ENCODE results near the gene CCDC12. TPM values are rescaled to one million over a fixed set of nuclear protein-coding genes. Genes with fewer than 3 reads are reported as not detected.

Gene CCDC12
- total and polyA plus RNA-seq, 2 experiments from 2014 or later: 17.4 to 43.8 TPM

DNA sequence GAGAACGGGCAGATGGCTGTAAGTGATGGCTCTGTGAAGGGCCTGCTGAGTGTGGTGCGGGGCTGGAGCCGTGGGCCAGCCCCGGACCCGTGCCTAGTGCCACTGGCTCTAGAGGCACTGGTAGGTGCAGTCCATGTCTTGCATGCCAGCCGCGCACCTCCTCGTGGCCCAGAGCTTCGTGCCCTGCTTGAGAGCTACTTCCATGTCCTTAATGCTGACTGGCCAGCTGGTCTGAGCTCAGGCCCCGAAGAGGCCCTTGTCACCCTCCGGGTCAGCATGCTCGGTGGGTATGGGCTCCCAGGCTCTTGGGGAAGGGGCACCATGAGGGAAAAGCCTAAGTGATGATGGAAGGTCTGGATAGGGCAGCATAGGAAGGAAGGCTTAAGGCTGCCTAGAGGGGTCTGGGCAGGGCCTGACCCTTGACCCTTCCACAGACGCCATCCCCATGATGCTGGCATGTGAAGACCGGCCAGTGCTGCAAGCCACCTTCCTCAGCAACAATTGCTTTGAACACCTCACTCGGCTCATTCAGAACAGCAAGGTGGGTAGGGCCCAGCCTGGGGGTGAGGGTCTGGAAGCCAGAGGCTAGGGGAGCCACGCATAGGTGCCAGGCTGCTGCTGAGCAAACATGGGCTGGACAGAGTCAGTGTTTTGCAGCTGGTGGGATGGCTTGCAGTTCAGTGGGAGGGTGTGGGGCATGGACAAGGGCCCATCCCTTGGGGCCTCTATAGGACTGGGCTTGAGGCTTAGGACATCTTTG is 15.0 kb upstream of the CCDC12 start:
- H3K36me3 ChIP-seq (ENCODE audit: low read depth): no peaks in the 10 kb centered on the region
- WGBS, 2 experiments (ENCODE audit: low coverage in 1 of 2, low lambda C conversion rate in 2 of 2, missing lambda C conversion rate in 2 of 2): 83 to 88% methylated on average over 15 to 16 of the region's 16 CpGs
- H3K4me2 ChIP-seq (ENCODE audit: unreplicated experiment): no peak overlapping the region
- no peaks in the 10 kb centered on the region for H3K79me2 ChIP-seq (ENCODE audit: insufficient read depth)
- H3K9me2 ChIP-seq (ENCODE audit: insufficient read depth): no peaks in the 10 kb centered on the region
- H2AFZ ChIP-seq: no peak overlapping the region
- no peaks in the 10 kb centered on the region for H3K27me3 ChIP-seq (replicated peaks; ENCODE audit: insufficient read depth)
- no peak overlapping the region for H3K27ac ChIP-seq
- in situ Hi-C loops (cut with MboI): no loop called here
- H3K9ac ChIP-seq: no peak overlapping the region
- TF ChIP-seq EZH2phosphoT487 (IDR thresholded peaks at IDR 0.05; ENCODE audit: insufficient read depth, low read depth) (no peak), EZH2 (IDR thresholded peaks at IDR 0.05; ENCODE audit: insufficient read depth, poor library complexity, severe bottlenecking) (no peak)
- H3K4me1 ChIP-seq (ENCODE audit: insufficient read depth): no peaks in the 10 kb centered on the region
- H3K9me3 ChIP-seq (ENCODE audit: low read depth): no peaks in the 10 kb centered on the region
- H3F3A ChIP-seq (ENCODE audit: insufficient read depth): no peaks in the 10 kb centered on the region
- DNase-seq: no peak
- no peaks in the 10 kb centered on the region for H4K20me1 ChIP-seq (ENCODE audit: insufficient read depth)
- H3K4me3 ChIP-seq: no peak overlapping the region

DNA sequence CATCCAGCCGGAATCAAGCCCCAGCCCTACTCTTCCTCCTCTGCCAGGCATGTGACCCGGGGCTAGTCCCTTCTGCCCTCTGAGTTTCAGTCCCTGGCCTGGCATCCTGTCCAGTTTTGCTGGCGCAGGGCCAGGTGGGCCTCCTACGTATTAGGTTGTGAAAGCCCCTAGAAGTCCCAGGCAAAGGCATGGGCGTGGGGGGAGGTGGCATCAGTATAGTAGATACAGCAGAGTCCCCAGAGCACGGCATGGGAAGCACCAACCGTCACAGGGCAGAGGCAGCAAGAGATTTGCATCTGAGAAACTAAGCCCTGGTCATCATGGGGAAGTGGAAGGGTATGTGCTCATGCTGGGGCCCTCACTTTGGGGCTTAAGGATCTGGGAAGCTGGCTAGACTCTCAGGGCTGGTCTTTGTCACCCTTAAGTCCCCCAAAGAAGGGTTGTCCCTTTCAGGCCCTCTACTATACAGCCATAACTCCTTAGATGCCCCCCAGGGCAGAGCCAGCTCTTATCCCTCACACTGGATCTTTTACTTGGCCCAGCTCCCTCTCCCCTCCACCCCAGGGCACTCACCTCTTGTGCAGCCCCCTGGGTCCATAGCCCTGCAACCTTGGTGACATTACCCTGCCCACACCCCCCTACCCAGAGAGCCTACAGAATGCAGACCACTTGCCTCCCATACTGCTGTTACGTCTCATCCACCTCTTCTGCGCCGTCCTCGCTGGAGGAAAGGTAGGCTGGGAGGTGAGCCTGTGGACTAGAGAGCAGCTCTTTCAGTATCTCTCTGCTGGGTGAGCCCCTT is 14.2 kb upstream of the CCDC12 start:
- TF ChIP-seq EZH2phosphoT487 (IDR thresholded peaks at IDR 0.05; ENCODE audit: insufficient read depth, low read depth) (no peak), EZH2 (IDR thresholded peaks at IDR 0.05; ENCODE audit: insufficient read depth, poor library complexity, severe bottlenecking) (no peak)
- no peak for DNase-seq
- Histone ChIP-seq H4K20me1 (ENCODE audit: insufficient read depth) (no peaks in the 10 kb centered on the region), H3K4me2 (ENCODE audit: unreplicated experiment) (no peak overlapping the region), H3F3A (ENCODE audit: insufficient read depth) (no peaks in the 10 kb centered on the region), H3K9me3 (ENCODE audit: low read depth) (no peaks in the 10 kb centered on the region), H3K9me2 (ENCODE audit: insufficient read depth) (no peaks in the 10 kb centered on the region), H3K79me2 (ENCODE audit: insufficient read depth) (no peaks in the 10 kb centered on the region), H2AFZ (no peak overlapping the region), H3K27me3 (replicated peaks; ENCODE audit: insufficient read depth) (no peaks in the 10 kb centered on the region), H3K27ac (no peak overlapping the region), H3K9ac (no peak overlapping the region), H3K36me3 (ENCODE audit: low read depth) (no peaks in the 10 kb centered on the region), H3K4me3 (no peak overlapping the region), H3K4me1 (ENCODE audit: insufficient read depth) (no peaks in the 10 kb centered on the region)
- in situ Hi-C loops (cut with MboI): no loop called here
- WGBS, 2 experiments (ENCODE audit: low coverage in 1 of 2, low lambda C conversion rate in 2 of 2, missing lambda C conversion rate in 2 of 2): 82 to 83% methylated on average over 11 of the region's 11 CpGs

DNA sequence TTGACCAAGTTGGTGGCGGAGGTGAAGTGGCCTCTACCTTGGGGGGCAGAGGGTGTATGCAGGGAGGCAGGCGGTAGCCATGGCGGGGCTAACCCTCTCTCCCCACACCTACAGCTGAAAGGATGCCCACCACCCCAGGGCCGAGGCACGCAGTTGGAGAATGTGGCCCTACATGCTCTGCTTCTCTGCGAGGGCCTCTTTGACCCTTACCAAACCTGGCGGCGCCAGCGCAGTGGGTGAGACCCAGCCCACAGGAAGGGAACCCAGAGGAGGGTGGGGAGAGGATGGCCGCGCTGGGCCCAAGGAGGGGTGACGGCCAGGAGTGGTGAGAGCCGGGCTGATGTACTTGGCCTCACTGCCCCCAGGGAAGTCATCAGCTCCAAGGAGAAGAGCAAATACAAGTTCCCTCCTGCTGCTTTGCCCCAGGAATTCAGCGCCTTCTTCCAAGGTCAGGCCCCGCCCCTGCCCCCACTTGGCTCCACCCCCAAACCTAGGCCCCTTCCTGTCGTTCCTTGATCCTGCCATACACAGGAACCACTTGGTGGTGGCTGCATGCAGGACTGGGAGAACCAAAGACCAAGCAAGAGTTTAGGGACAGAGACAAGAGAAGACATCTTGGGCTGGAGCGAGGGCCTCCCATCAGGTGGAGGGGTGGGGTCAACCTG is 12.7 kb upstream of the CCDC12 start:
- H3F3A ChIP-seq (ENCODE audit: insufficient read depth): no peaks in the 10 kb centered on the region
- H3K4me2 ChIP-seq (ENCODE audit: unreplicated experiment): no peak overlapping the region
- H2AFZ ChIP-seq: no peak overlapping the region
- H3K9me3 ChIP-seq (ENCODE audit: low read depth): no peaks in the 10 kb centered on the region
- H3K4me3 ChIP-seq: no peak overlapping the region
- no peak overlapping the region for H3K27ac ChIP-seq
- WGBS, 2 experiments (ENCODE audit: low coverage in 1 of 2, low lambda C conversion rate in 2 of 2, missing lambda C conversion rate in 2 of 2): 89 to 90% methylated on average over 17 of the region's 17 CpGs
- in situ Hi-C loops (cut with MboI): no loop called here
- no peaks in the 10 kb centered on the region for H3K4me1 ChIP-seq (ENCODE audit: insufficient read depth)
- no peak overlapping the region for H3K9ac ChIP-seq
- DNase-seq: no peak
- H3K36me3 ChIP-seq (ENCODE audit: low read depth): no peaks in the 10 kb centered on the region
- no peak for TF ChIP-seq EZH2phosphoT487 (IDR thresholded peaks at IDR 0.05; ENCODE audit: insufficient read depth, low read depth)
- H3K27me3 ChIP-seq (replicated peaks; ENCODE audit: insufficient read depth): no peaks in the 10 kb centered on the region
- no peaks in the 10 kb centered on the region for H3K9me2 ChIP-seq (ENCODE audit: insufficient read depth)
- H4K20me1 ChIP-seq (ENCODE audit: insufficient read depth): no peaks in the 10 kb centered on the region
- H3K79me2 ChIP-seq (ENCODE audit: insufficient read depth): no peaks in the 10 kb centered on the region

DNA sequence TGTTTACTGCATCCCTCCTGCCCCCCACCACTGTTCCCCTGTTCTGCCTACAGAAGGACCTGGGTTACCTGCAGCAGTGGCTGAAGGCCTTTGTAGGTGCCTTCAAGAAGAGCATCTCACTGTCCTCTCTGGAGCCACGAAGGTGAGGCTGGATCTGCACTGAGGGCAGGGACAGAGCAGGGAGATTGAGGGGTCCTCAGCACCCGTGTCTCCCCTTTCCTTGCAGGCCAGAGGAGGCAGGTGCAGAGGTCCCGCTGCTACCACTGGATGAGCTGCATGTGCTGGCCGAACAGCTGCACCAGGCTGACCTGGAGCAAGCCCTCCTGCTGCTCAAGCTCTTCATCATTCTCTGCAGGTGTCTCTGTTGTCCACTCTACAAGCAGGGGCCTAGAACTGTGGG is 12.1 kb upstream of the CCDC12 start:
- Histone ChIP-seq H2AFZ (no peak overlapping the region), H4K20me1 (ENCODE audit: insufficient read depth) (no peaks in the 10 kb centered on the region), H3K4me2 (ENCODE audit: unreplicated experiment) (no peak overlapping the region), H3K36me3 (ENCODE audit: low read depth) (no peaks in the 10 kb centered on the region), H3F3A (ENCODE audit: insufficient read depth) (no peaks in the 10 kb centered on the region), H3K79me2 (ENCODE audit: insufficient read depth) (no peaks in the 10 kb centered on the region), H3K27ac (no peak overlapping the region), H3K9me2 (ENCODE audit: insufficient read depth) (no peaks in the 10 kb centered on the region), H3K4me1 (ENCODE audit: insufficient read depth) (no peaks in the 10 kb centered on the region), H3K4me3 (no peak overlapping the region), H3K9ac (no peak overlapping the region), H3K9me3 (ENCODE audit: low read depth) (no peaks in the 10 kb centered on the region), H3K27me3 (replicated peaks; ENCODE audit: insufficient read depth) (no peaks in the 10 kb centered on the region)
- 74 to 81% methylated on average over 3 to 4 of the region's 4 CpGs for WGBS, 2 experiments (ENCODE audit: low coverage in 1 of 2, low lambda C conversion rate in 2 of 2, missing lambda C conversion rate in 2 of 2)
- in situ Hi-C loops (cut with MboI): no loop called here
- no peak for TF ChIP-seq EZH2 (IDR thresholded peaks at IDR 0.05; ENCODE audit: insufficient read depth, poor library complexity, severe bottlenecking)
- DNase-seq: no peak

All from GM23248 (cell line).